DOHH2 (cell line): Measurements from ENCODE around the gene SLC66A3.

Experiments
- H3F3A ChIP-seq: fragments of 200-600 bp; sonication (generic), shearing (Covaris generic); 2 replicates; pipeline ENCODE4 v1.6.0; 2016; ENCODE audit warnings: antibody characterized with exemption, mild to moderate bottlenecking; ENCODE audit not compliant: control insufficient read depth, insufficient read depth
- H3K27ac ChIP-seq: fragments of 200-600 bp; sonication (generic); 2 replicates; pipeline ENCODE4 v1.5.1; 2014; ENCODE audit warnings: low read depth, mild to moderate bottlenecking, low read length, moderate library complexity
- H3K27me3 ChIP-seq: fragments of 200-600 bp; sonication (generic); 2 replicates; pipeline ENCODE4 v1.6.1; 2014; ENCODE audit warnings: mild to moderate bottlenecking, low read length, mixed read lengths; ENCODE audit not compliant: control insufficient read depth
- H3K36me3 ChIP-seq: fragments of 200-600 bp; sonication (generic); 2 replicates; pipeline ENCODE4 v1.6.1; 2014; ENCODE audit warnings: mild to moderate bottlenecking, low read length, moderate library complexity, mixed read lengths; ENCODE audit not compliant: control insufficient read depth
- H3K4me1 ChIP-seq: fragments of 200-600 bp; sonication (generic); 2 replicates; pipeline ENCODE4 v1.6.1; 2014; ENCODE audit warnings: mild to moderate bottlenecking, low read length, mixed read lengths; ENCODE audit not compliant: control insufficient read depth
- H3K4me2 ChIP-seq: fragments of 200-600 bp; sonication (generic); 2 replicates; pipeline ENCODE4 v1.6.0; 2014; ENCODE audit warnings: mild to moderate bottlenecking, low read length, moderate library complexity
- H3K4me3 ChIP-seq: fragments of 200-600 bp; sonication (generic); 2 replicates; pipeline ENCODE4 v1.5.1; 2014; ENCODE audit warnings: mild to moderate bottlenecking, low read length, mixed read lengths
- H3K79me2 ChIP-seq: fragments of 200-600 bp; sonication (generic); 2 replicates; pipeline ENCODE4 v1.6.1; 2014; ENCODE audit warnings: mild to moderate bottlenecking, low read length, mixed read lengths; ENCODE audit not compliant: control insufficient read depth
- H3K9me2 ChIP-seq: fragments of 200-600 bp; sonication (generic); replicated peaks from 2 replicates; pipeline ENCODE4 v1.6.1; 2014; ENCODE audit warnings: mild to moderate bottlenecking, low read length, mixed read lengths; ENCODE audit not compliant: control insufficient read depth
- H3K9me3 ChIP-seq: fragments of 200-600 bp; sonication (generic); 2 replicates; pipeline ENCODE4 v1.6.1; 2014; ENCODE audit warnings: antibody characterized with exemption, low read length, mixed read lengths; ENCODE audit not compliant: control insufficient read depth, insufficient read depth
- H4K20me1 ChIP-seq: fragments of 200-600 bp; sonication (generic); 2 replicates; pipeline ENCODE4 v1.6.0; 2014; ENCODE audit warnings: low read depth, mild to moderate bottlenecking, antibody characterized with exemption, low read length, moderate library complexity; ENCODE audit not compliant: control insufficient read depth, insufficient read depth
- CTCF ChIP-seq: fragments of 200-600 bp; sonication (generic); IDR thresholded peaks from one replicate; pipeline ENCODE4 v1.5.1; 2014; ENCODE audit warnings: antibody characterized with exemption, mild to moderate bottlenecking, low read depth, low read length; ENCODE audit not compliant: poor library complexity, severe bottlenecking
- EZH2phosphoT487 ChIP-seq: fragments of 200-600 bp; sonication (generic); IDR thresholded peaks from 2 replicates; pipeline ENCODE4 v1.6.1; 2017; ENCODE audit warnings: borderline replicate concordance, mild to moderate bottlenecking, antibody characterized with exemption, low read length, moderate library complexity, mixed read lengths

SLC66A3 gene

DNA sequence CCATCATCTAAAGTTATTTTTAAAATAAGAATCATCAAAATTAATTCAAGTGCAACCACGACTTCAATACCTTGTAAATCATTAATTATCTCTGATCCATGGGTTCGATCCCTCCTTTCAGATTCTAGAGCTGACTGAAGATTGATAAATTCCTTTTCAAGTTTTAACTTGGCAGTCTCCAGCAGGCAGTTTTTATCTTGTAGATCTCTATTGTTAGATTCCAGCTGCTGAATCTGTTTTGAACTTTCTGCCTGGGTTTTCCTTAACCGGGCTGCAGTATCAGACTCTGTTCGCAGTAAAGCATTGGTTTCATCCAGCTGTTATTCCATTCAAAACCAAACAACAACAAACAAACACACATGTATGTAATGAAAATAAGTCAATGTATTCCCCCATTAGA lies 59.5 kb downstream of the SLC66A3 start:
- H4K20me1 ChIP-seq, result no peaks in the 10 kb centered on the region
- H3K4me2 ChIP-seq, result no peak overlapping the region
- H3K9me3 ChIP-seq, result no peaks in the 10 kb centered on the region
- H3K36me3 ChIP-seq, result peaks cover 76% of the 10 kb centered on the region
- H3K79me2 ChIP-seq, result no peaks in the 10 kb centered on the region
- no peaks in the 10 kb centered on the region for H3K9me2 ChIP-seq
- H3K27ac ChIP-seq, result no peak overlapping the region
- no peaks in the 10 kb centered on the region for H3F3A ChIP-seq
- TF ChIP-seq EZH2phosphoT487, result no peak
- TF ChIP-seq CTCF, result no peak
- no peaks in the 10 kb centered on the region for H3K27me3 ChIP-seq
- no peaks in the 10 kb centered on the region for H3K4me1 ChIP-seq
- H3K4me3 ChIP-seq, result no peak overlapping the region

DNA sequence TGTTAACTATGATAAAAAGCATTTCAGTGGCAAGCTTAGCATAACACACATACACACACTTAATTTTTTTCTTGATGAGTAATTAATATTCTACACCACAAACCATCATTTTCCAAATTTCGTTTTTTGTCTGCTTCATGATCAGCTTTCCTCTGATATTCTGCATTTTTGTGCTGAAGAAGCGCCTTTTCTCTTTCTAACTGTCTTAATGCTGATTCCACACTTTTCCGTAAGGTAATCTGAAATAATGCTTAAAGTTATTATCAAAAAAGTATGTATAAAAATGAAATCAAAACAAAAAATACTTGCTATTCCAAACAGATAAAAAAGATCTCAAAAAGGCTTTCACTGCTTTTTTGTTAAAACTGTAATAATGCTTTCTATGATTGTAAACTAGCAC lies 60.1 kb downstream of the SLC66A3 start:
- Histone ChIP-seq H3K36me3 (peaks cover 73% of the 10 kb centered on the region), H3K4me3 (no peak overlapping the region), H3K27ac (no peak overlapping the region), H3K9me2 (no peaks in the 10 kb centered on the region), H3K27me3 (no peaks in the 10 kb centered on the region), H3K4me2 (no peak overlapping the region), H3K9me3 (no peaks in the 10 kb centered on the region), H4K20me1 (no peaks in the 10 kb centered on the region), H3F3A (no peaks in the 10 kb centered on the region), H3K79me2 (no peaks in the 10 kb centered on the region), H3K4me1 (no peaks in the 10 kb centered on the region)
- TF ChIP-seq EZH2phosphoT487 (no peak), CTCF (no peak)

DNA sequence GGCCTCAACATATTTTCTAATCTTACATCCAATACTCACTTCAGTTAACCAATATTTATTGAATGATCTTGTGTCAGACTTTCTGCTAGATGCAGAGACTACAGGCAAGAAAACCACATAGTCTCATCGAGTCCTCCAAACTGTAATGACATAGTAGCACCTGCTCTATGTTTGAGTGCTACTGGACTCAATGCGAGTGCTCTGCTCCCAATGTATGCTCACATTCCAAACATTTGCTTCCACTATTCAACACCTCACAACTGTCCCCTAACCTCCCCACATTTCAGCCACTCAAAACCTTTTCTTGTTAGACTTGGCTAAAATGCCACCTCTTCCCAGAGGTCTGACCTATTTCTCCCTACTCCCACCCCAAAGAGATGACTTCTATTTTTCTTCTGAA lies 65.2 kb downstream of the SLC66A3 start:
- Histone ChIP-seq H3K27ac (no peak overlapping the region), H3K79me2 (0 out of 2 replicates have a peak, but pooled peaks cover 2% of the 10 kb centered on the region), H3K9me2 (no peaks in the 10 kb centered on the region), H3K36me3 (peaks cover 57% of the 10 kb centered on the region), H3F3A (no peaks in the 10 kb centered on the region), H3K9me3 (no peaks in the 10 kb centered on the region), H3K4me2 (no peak overlapping the region), H4K20me1 (no peaks in the 10 kb centered on the region), H3K4me3 (no peak overlapping the region), H3K4me1 (peaks cover 9% of the 10 kb centered on the region), H3K27me3 (no peaks in the 10 kb centered on the region)
- no peak for TF ChIP-seq CTCF
- TF ChIP-seq EZH2phosphoT487, result no peak
